GM18873 (cell line): ENCODE data around the gene ZNF138.
"Not testable (repeated sequence)": the region's sequence is repeated elsewhere in the genome, so short reads cannot be mapped to it uniquely, and the experiment has no call there.

Source experiments
- ATAC-seq: cut with Tn5 transposase; IDR thresholded peaks from one replicate; pipeline ENCODE4 v1.9.1; 2021; ENCODE audit warnings: mild to moderate bottlenecking, moderate library complexity, moderate number of reproducible peaks; ENCODE audit not compliant: unreplicated experiment, low FRiP score

The ZNF138 gene

DNA sequence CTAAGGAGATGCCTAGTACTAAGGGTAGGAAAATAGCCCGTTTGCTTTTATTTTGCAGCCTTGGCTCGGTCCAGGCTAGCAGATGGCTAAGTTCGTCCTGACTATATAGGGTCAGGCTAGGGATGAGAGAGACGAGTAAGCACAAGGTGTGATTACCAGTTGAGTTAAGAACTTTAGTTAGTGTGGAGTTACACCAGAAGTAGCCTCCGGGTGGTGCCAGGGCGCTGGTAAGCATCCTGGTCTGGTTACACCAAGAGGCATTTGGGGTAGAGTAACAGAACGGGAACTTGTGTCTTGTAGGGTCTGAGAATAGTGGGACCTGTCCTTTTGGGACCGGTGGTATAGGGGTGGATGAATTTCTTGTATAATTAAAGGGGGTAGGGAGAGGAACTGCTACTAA is 41.6 kb downstream of the ZNF138 start:
- ATAC-seq = not testable (repeated sequence)

DNA sequence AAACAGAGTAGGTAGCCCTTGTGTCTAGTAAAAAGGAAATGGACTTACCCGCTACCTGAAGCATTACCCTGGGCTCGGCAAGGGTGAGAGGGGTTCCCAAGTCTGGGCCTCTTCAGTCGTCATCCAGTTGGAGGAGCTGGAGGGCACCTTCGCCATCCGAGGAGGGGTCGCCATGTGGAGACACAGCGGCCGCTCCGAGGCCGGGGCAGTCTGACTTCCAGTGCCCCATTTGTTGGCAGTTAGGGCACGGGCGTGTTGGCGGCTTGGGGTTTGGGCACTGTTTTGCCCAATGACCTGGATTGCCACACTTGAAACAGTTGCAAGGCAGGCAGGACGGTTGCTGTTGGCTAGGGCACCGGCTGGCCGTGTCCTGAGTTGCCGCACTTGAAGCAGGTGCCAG is 43.8 kb downstream of the ZNF138 start:
- not testable (repeated sequence) for ATAC-seq

DNA sequence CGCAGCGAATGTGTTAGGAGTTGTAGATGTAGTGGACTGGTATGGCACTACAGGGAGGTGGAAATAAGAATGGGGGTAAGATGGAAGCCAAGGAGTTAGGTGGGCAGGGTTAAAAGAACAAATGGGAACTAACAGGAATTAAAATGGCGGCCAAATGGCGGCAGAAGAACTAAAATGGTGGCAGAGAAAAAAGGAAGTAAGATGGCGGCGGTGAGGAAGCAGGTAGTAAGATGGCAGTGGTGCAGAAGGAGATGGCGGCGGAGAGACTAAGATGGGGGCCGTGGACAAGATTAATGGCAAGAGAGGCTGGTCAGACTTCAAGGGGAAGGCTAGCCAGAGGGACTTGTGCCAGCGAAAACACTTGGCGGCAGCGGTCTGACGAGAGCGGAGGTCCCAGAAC is 44.5 kb downstream of the ZNF138 start:
- no peak for ATAC-seq

DNA sequence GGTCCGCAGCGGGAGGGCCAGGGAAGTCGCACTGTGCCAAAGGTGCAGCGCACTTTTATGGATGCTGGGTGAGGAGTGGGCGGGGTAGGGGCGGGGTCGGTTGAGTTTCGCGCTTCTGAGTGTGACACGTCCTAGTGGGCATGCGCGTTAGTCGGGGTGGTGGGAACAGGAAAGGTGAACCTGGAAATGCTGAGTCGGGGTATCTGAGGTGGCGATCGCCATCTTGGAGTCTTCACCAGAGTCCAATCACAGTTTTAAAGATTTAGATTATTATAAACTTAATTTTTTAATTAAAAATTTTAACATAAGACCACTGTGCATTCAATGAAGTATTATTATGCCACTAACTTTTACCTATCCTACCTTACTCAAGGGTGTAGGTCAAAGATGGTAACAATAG is 45.7 kb downstream of the ZNF138 start:
- ATAC-seq = no peak

DNA sequence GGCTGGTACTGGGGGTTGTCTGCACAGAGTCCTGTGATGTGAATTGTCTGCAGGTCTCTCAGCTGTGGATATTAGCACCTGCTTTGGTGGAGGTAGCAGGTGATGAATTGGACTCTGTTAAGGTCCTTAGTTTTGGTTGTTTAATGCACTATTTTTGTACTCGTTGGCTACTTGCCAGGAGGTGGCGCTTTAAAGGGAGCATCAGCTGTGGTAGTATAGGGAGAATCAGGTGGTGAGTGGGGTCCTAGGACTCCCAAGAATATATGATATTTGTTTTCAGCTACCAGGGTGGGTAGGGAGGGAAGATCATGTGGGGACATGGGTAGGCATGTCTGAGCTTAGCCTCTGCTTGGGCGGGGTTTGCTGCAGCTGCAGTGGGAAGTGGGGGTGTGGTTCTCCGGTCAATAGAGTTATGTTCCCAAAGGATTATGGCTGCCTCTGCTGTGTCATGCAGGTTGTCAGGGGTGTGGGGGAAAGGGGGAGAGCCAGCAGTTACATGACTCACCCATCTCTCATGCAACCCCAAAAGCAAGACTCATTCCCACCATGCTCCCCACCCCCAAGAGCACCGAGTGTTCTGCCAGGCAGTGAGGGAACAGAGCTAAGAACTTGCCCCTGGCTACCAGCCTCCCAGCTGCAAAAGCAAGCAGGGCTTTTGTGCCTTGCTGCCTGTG is 55.2 kb downstream of the ZNF138 start:
- ATAC-seq = no peak

DNA sequence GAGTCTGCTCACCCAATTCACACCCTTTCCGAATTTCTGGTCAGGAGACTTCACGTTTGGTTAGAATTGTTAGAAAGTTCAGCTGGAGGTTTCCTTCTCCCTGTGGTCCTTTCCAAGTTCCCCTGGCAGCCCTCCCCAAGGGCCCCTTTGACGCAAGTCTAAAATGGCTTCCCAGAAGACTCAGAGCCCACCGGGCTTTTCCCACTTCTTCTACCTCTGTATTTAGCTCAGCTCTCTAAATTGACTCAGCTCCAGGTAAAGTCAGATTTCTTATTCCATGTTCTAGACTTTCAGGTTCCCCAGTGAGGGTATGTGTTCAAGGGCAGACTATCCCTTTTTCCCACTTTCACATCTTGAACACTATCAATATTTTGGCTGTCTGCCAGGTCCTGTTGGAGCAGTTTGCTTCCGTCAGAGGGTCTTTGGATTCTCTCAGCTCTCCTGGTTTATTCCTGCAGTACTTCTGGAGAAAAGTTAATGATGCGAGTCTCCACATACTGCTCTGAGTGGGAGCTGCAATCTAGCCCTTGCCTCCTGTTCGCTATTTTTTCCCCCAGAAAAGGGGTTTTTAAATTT is 55.8 kb downstream of the ZNF138 start:
- ATAC-seq = no peak

DNA sequence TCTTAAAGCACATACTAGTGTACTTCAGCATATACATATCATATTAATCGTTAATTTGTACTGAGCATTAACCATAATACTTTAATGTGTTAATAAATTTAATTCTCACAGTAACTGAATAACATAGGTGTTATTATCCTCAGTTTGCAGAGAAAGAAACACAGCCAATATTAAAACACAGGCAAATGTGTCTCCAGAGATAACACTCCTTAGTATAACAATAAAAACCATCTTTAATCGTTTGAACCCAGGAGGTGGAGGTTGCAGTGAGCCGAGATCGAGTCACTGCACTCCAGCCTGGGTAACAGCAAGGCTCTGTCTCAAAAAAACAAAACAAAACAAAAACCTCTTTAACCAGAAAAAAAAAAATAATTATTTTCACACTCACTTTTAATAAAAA is 59.5 kb downstream of the ZNF138 start:
- ATAC-seq = no peak

DNA sequence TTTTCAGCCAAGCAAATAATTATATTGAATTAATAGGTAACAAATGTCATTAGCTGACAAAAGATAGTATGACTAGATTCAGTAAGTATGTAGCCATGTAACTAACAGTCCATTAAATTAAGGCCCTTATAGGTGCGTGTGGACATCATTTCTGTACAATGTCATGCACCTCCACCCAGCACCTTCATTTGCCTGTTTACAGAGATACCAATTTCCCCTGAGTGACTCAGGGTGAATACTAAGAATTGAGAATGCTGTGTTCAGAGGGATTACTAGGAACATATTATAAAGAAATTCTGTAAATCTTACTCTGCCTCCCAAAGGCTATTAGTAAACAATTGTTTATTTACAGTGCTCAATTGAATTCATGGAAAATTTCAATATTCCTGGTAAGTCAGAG is 60.7 kb downstream of the ZNF138 start:
- ATAC-seq = no peak

DNA sequence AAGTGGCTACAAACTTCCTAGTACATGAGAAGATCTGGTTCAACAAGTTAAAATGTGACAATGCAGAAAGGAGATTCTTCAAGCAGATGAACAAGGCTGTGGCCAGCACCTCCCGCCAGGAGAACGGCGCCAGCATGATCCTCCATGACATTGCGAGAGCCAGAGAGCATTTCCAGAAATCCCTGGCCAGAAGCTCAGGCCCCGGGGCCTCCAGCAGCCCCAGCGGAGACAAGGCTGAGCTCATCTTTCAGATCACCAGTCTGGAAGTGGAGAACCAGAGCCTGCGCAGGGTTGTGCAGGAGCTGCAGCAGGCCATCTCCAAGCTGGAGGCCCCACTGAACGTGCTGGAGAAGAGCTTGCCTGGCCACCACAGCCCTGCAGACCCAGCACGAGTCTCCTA is 68.8 kb downstream of the ZNF138 start:
- no peak for ATAC-seq

DNA sequence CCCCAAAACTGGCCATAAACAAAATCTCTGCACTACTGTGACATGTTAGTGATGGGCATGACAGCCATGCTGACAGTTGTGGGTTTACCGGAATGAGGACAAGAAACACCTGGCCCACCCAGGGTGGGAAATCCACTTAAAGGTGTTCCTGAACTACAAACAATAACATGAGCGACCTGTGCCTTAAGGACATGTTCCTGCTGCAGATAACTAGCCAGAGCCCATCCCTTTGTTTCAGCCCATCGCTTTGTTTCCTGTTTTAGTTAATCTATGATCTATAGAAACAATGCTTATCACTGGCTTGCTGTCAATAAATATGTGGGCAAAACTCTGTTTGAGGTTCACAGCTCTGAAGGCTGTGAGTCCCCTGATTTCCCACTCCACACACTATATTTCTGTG is 69.3 kb downstream of the ZNF138 start:
- not testable (repeated sequence) for ATAC-seq

DNA sequence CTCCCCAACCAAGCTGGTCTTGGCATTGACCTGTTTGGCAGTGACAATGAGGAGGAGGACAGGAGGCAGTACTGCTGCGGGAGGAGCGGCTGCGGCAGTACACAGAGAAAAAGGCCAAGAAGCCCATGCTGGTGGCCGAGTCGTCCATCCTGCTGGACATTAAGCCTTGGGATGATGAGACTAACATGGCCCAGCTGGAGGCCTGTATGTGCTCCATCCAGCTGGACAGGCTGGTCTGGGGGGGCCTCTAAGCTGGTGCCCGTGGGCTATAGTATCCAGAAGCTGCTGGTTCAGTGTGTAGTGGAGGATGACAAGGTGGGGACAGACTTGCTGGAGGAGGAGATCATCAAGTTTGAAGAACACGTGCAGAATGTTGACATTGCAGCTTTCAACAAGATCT is 69.7 kb downstream of the ZNF138 start:
- ATAC-seq = no peak

DNA sequence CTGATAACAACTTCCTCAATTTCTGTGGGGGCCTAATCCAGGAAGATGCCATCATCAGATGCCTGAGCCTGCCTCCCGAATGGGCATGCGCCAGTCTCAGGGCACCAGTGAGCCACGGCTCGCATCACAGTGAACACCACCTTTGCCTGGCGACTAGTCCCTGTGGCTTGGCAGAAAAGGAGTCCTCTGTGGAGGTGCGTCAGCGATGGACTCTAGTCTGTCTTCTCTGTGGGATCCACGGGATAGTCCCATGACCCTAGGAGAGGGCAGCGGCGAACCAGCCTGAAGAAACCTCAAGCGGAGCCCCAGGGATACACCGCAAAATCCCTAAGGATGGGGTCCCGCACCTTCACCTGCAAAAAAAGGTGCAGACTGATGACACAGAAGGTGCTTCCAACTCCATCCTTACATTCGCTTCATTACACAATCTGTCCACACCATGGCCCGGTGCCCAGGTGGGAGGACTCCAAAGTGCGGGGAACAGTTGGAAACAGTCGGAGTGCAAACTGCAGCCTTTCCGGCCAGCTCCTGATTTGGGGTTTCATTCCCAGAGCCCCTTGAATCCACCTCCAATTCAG is 73.7 kb downstream of the ZNF138 start:
- no peak for ATAC-seq

DNA sequence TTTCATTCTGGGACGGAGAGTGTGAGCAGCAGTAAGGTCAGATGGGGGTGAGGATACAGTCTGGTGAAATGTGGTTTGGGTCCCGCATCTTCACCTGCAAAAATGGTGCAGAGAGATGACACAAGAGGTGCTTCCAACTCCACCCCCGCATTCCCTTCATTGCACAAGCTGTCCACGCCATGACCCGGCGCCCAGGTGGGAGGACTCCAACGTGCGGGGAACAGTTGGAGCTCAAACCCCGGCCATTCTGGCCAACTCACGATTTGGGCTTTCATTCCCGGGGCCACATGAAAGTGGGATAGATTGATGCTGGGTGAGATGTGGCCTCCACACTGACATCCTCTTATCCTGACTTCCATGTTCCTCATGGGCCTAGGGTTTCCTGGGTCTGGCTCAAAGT is 74.3 kb downstream of the ZNF138 start:
- no peak for ATAC-seq

DNA sequence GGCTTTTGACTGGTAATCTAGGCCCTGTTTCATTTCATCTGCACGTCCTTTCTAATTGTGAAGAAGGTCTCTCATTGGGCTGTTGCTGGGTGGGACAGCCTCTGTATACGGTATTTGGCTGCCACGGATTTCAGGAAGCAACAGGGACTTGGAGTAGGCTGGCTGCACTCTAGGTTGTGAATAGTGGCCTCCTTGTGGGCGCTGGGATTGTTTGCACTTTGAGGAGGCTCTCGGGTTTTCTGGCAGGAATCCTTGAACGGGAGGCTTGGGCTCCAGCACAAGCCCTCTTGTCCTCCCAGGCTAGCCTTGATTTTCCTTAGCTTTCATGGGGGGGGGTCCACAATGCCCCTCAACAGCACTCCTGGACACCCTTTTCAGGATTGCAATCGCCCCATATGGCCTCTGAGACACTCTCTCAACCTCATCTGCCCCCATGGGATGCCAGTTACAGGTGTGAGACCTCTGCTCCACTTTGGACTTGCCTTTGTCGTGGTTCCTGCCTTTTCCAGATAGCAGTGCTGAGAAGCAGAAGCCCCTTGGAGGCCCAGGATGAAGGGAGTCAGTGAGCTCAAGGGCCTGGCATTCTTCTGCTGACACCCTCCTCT is 75.0 kb downstream of the ZNF138 start:
- no peak for ATAC-seq

DNA sequence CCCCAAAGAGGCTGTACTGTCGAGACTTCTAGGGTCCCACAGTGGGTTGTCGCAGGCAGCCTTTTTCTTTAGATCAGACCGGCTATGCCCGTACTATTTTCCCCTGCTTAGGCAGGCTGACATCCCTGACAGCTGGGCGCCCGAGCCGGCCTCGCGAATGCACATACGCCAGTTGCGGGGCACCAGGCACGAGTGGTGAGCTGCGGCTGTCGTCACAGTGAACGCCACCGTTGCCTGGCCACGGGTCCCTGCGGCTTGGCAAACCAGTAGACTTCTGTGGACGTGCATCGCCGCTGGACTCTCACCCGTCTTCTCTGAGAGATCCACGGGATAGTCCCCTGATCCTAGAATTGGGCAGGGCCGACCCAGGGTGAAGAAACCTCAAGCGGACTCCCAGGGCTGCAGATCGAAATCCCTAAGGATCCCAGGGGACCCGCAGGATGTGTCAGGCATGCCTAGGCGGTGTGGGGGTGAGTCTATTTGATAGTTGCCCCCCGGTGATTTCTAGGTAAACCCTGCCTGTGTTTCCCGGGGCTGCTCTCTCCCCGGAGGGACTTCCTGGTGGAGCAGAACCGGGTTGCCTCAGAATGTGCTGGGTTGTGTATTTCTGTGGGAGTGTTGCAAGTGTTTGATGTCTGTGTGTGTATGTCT is 75.8 kb downstream of the ZNF138 start:
- no peak for ATAC-seq

DNA sequence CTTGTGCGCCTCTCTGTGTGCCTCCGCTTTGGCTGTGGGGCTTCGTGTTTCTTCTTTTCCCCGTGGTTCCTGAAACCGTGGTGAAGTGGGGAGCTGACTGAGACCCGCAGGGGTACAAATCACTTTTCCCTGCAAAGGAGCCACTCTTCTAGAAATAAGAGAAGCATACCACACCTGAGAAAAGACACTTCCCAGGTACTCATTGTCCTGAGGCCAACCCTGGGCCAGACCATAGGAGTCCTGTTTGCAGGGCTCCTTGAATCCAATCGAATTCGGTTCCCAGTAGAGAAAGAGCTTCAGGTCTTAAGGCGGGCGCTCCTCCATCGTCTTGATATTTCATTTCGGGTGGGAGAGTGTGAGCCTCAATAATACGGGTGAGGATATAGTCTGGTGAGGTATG is 76.4 kb downstream of the ZNF138 start:
- no peak for ATAC-seq

DNA sequence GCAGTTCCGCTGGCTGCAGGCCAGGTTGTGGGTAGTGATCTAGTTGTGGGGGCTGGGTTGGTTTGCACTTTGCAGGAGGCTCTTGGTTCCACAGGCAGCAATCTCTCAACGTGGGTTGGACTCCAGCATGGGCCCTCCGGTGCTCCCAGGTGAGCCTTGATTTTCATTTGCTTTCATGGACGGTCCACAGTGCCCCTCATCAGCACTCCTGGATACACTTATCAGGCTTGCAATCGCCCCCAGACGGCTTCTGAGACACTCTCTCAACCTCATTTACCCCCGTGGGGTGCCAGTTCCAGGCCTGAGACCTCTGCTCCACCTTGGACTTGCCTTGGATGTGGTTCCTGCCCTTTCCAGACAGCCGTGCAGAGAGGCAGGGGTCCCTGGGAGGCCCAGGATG is 77.5 kb downstream of the ZNF138 start:
- no peak for ATAC-seq

DNA sequence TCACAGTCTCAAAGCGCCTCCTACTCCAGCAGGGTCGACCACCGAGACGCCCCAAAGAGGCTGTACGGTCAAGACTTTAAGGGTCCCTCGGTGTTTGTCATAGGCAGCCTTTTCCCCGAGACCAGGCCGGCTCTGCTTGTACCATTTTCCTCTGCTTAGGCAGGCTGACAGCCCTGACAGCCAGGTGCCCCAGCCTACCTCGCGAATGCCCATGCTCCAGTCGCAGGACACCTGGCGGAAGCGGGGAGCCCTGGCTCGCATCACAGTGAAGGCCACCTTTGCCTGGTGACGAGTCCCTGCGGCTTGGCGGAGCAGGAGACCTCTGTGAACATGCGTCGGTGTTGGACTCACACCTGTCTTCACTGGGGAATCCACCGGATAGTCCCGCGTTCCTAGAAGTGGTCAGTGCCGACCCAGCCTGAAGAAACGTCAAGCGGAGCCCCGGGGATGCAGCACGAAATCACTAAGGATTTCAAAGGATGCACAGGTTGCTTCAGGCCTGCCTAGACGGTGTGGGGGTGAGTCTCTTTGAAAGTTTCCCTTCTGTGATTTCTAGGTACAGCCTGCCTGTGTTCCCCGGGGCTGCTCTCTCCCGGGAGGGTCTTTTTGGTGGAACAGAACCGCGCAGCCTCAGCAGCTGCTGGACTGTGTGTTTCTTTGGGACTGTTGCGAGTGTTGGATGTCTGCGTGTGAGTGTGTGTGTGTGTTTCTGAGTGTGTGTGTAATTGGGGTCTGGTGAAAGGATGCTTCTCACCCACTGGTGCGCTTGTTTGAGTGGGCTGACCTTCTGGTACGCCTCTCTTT is 78.3 kb downstream of the ZNF138 start:
- no peak for ATAC-seq

DNA sequence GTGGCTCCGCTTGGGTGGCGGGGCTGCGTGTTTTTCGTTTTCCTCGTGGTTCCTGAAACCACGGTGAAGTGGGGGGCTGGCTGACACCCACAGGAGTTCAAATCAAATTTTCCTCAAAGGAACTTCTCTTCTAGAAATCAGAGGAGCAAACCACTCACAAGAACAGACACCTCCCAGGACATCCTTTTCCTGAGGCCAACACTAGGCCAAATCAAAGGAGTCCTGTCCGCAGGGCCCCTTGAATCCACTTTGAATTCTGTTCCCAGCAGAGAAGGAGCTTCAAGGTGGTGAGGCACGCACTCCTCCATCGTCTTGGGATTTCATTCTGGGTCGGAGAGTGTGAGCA is 78.9 kb downstream of the ZNF138 start:
- no peak for ATAC-seq

DNA sequence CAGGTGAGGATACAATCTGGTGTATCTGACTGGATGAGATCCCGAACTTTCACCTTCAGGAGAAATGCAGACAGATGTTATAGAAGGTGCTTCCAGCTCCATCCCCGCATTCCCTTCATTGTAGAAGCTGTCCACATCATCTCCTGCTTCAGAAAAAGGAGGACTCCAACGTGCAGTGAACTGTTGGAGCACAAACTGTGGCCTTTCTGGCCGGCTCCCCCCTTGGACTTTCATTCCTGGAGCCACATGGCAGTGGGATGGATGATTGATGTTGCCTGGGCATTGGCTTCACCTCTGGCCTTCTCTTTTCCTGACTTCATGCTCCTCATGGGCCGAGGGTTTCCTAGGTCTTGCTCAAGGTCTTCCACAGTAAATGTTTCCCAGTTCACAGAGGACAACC is 79.3 kb downstream of the ZNF138 start:
- ATAC-seq = no peak

DNA sequence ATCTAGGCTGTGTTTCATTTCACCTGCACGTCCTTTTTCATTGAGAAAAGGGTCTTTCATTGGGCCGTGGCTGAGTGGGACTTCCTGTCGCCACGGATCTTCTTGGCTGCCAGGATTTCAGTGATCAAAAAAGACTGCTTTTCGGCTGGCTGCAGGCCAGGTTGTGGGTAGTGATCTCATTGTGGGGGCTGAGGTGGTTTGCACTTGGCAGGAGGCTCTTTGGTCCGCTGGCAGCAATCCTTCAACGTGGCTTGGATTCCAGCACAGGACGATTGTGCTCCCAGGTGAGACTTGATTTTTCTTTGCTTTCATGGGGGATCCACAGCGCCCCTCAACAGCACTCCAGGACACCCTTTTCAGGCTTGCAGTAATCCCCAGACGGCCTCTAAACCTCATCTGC is 79.9 kb downstream of the ZNF138 start:
- no peak for ATAC-seq
